Spleen (tissue), 11 donors: ENCODE data around the gene POU2AF2. TPM values are rescaled to one million over a fixed set of nuclear protein-coding genes. Genes with fewer than 3 reads are reported as not detected.

Experiments
- DNase-seq: peaks from one replicate; pipeline ENCODE4 v3.0.0-alpha.2; 2020
- H3K27ac ChIP-seq, 8 donors: fragments of 200-600 bp; sonication (generic) in 7 of 8; 1 replicate in 4 of 8; 2 replicates in 4 of 8; pipeline versions ENCODE4 v1.5.0 to v1.8.0; 2016 to 2021; ENCODE audit warnings: inconsistent platforms in 4 of 8, mild to moderate bottlenecking in 4 of 8, moderate library complexity in 1 of 8
- H3K27me3 ChIP-seq, 7 donors: fragments of 200-600 bp; sonication (generic) in 6 of 7; replicated peaks in 1 of 7; 1 replicate in 4 of 7; 2 replicates in 3 of 7; pipeline versions ENCODE4 v1.5.0 to v1.8.0; 2016 to 2021; ENCODE audit warnings: inconsistent platforms in 3 of 7, mild to moderate bottlenecking in 1 of 7
- H3K36me3 ChIP-seq, 6 donors: fragments of 200-600 bp; sonication (generic) in 5 of 6; 1 replicate in 4 of 6; 2 replicates in 2 of 6; pipeline versions ENCODE4 v1.5.0 to v1.8.0; 2016 to 2021; ENCODE audit warnings: inconsistent platforms in 2 of 6
- H3K4me1 ChIP-seq, 6 donors: fragments of 200-600 bp; sonication (generic) in 5 of 6; 1 replicate in 3 of 6; 2 replicates in 3 of 6; pipeline versions ENCODE4 v1.5.0 to v1.8.0; 2016 to 2021; ENCODE audit warnings: inconsistent platforms in 3 of 6
- H3K4me3 ChIP-seq, 8 donors: fragments of 200-600 bp; sonication (generic) in 7 of 8; 1 replicate in 4 of 8; 2 replicates in 4 of 8; pipeline versions ENCODE4 v1.5.0 to v1.8.0; 2016 to 2021; ENCODE audit warnings: inconsistent platforms in 4 of 8, mild to moderate bottlenecking in 4 of 8, moderate library complexity in 2 of 8
- H3K9me3 ChIP-seq, 8 donors: fragments of 200-600 bp; sonication (generic) in 7 of 8; 1 replicate in 4 of 8; 2 replicates in 4 of 8; pipeline versions ENCODE4 v1.5.0 to v1.8.0; 2016 to 2021; ENCODE audit warnings: inconsistent platforms in 4 of 8
- POLR2A ChIP-seq, 3 donors: fragments of 450-650 bp; IDR thresholded peaks; one replicate each; pipeline ENCODE4 v1.5.1; 2017; ENCODE audit warnings: antibody characterized with exemption in 3 of 3, mild to moderate bottlenecking in 1 of 3
- POLR2AphosphoS5 ChIP-seq, 3 donors: sonication (generic); formaldehyde crosslinking; IDR thresholded peaks; one replicate each; pipeline ENCODE4 v1.5.1; 2017; ENCODE audit warnings: antibody characterized with exemption in 3 of 3
- WGBS, 5 donors: extraction: QIAGEN DNeasy Blood & Tissue Kit in 3 of 5; methylation state at CpG; one replicate each; pipeline versions ENCODE4 v1.1.5 to v1.1.7; 2013 to 2018; 5-methylcytosine and 5-hydroxymethylcytosine counted together
- intact Hi-C: fragments of 100-400 bp; cut with DNase I; formaldehyde crosslinking; loops from one replicate; pipeline ENCODE4 v1.15.0; 2023; ENCODE audit warnings: low total_unique reads
- polyA plus RNA-seq, 3 donors: library from polyadenylated mRNA; stranded (reverse); fragments of 200-250 nt; gene quantifications; one replicate each; pipeline ENCODE4 v1.2.1, GENCODE V29; 2013
- total RNA-seq, 7 donors: library from RNA; depleted of rRNA in 3 of 7; stranded (reverse); fragments of >200 nt in 3 of 7; fragmentation: NEBNext Ultra II Directional in 4 of 7; extraction: Animal tissue kit (Norgen Biotek cat#: 25700) in 4 of 7; gene quantifications; one replicate each; pipeline versions ENCODE4 v1.1.0 to v1.2.1, GENCODE V29; 2016 to 2021
- TF ChIP-seq, protein P1 (sequence below), 11 experiments: fragments of 200-600 bp in 7 of 11; fragments of 450-650 bp in 4 of 11; sonication (generic) in 4 of 11; IDR thresholded peaks in 8 of 11; conservative IDR thresholded peaks in 3 of 11; 1 replicate in 7 of 11; 2 replicates in 4 of 11; pipeline versions ENCODE4 v1.4.0 to v1.8.0; 2016 to 2021; ENCODE audit warnings: antibody characterized with exemption in 11 of 11, inconsistent platforms in 4 of 11, mild to moderate bottlenecking in 1 of 11
- donor health status: healthy with polysubstance abuse.
- donor health status: DM: no; HTN: no; CAD: no; lungs with moderate emphysema.
- donor health status: DM: no; HTN: no; CAD: no.
- donor health status: Bipolar disorder and iron deficiency.
- donor health status: healthy.
- donor health status: DM: no; HTN: no; CAD: no.
- donor health status: DM: yes; HTN: yes; CAD: no.

The POU2AF2 gene
- total and polyA plus RNA-seq, 10 donors = not detected

DNA sequence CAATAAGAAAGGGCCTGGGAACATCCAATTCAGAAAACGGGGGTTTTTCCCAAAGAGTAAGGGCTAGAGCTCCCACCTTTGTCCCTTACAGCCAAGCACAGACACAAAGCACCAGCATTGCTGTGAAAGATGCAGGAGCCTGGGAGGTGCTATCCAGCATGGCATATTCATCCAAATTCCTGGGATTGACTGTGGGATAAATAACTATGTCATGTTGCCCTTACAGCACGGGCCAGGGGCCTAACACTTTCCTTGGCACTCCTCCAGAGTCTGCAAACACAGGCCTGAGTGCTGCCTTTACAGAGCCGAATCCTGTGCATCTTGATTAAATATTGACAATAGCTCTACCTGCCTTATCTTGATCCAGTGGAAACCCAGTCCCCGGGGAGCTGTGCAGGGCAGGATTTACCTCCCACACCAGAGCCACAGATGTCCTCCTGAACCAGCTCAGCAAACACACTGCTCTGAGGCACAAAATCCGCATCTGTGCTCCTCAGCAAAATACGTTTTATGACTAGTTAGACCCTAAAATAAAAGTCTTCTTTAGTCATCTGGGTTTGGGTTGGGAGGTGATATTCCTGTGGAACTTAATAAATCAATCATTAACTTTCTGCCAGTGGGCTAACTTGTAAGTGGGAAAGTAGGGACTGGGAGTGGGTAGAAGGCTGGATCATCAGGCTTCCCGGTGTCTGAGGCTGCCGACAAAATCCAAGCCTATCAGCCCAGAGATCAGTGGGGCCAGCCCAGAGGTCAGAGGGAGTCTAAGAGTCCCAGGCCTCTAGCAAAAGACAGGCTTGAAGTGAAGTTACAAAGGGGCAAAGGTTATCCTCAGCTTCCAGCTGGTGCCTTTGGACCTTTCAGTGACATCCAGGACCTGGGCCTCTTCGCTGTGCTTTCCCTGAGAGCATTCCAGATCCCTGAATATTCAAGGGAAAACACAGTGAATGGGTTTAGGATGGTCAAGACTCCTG, 89.3 kb downstream of the POU2AF2 start:
- Histone ChIP-seq H3K36me3 (no peaks in the 10 kb centered on the region), H3K27ac (no peak overlapping the region), H3K4me3 (no peak overlapping the region), H3K27me3 (no peaks in the 10 kb centered on the region), H3K9me3 (peaks cover 0 to 11% (median 9%) of the 10 kb centered on the region in 8 donors), H3K4me1 (no peaks in the 10 kb centered on the region)
- 68 to 88% (median 77%) methylated on average over 8 to 9 of the region's 9 CpGs for WGBS, 5 donors
- intact Hi-C loops = no loop called here
- TF ChIP-seq POLR2A (IDR thresholded peaks at IDR 0.05) = no peak
- no peak for DNase-seq

- intact Hi-C loops = no loop called here
- H3K9me3 ChIP-seq = peaks cover 0 to 18% (median 15%) of the 10 kb centered on the region in 8 donors
- WGBS, 5 donors = 72 to 84% (median 76%) methylated on average over 6 of the region's 6 CpGs
- no peaks in the 10 kb centered on the region for H3K4me1 ChIP-seq
- no peaks in the 10 kb centered on the region for H3K36me3 ChIP-seq
- no peak for DNase-seq
- TF ChIP-seq POLR2AphosphoS5 (IDR thresholded peaks at IDR 0.05) = no peak
- no peak for TF ChIP-seq POLR2A (IDR thresholded peaks at IDR 0.05)
- TF ChIP-seq, protein P1, sequence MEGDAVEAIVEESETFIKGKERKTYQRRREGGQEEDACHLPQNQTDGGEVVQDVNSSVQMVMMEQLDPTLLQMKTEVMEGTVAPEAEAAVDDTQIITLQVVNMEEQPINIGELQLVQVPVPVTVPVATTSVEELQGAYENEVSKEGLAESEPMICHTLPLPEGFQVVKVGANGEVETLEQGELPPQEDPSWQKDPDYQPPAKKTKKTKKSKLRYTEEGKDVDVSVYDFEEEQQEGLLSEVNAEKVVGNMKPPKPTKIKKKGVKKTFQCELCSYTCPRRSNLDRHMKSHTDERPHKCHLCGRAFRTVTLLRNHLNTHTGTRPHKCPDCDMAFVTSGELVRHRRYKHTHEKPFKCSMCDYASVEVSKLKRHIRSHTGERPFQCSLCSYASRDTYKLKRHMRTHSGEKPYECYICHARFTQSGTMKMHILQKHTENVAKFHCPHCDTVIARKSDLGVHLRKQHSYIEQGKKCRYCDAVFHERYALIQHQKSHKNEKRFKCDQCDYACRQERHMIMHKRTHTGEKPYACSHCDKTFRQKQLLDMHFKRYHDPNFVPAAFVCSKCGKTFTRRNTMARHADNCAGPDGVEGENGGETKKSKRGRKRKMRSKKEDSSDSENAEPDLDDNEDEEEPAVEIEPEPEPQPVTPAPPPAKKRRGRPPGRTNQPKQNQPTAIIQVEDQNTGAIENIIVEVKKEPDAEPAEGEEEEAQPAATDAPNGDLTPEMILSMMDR (IDR thresholded peaks at IDR 0.05 in 8 of 11, conservative IDR thresholded peaks at IDR 0.05 in 3 of 11) = no peak
- no peak overlapping the region for H3K4me3 ChIP-seq
- H3K27me3 ChIP-seq = no peaks in the 10 kb centered on the region
- no peak overlapping the region for H3K27ac ChIP-seq
These were observed 90.0 kb downstream of the POU2AF2 start for GRCh38 chr11:111335549-111335948.

Other genes with a start within 250 kb of the POU2AF2 start
- gene POU2AF3, start 52.8 kb downstream of the POU2AF2 start, total RNA-seq = 1 to 10 TPM in 1 of 7 donors, under 1 TPM in 3, not detected in 3; 0.30 to 1.4 (median 0.48) TPM
- 1 to 10 TPM in 2 of 3 donors, under 1 TPM in 1; 0.54 to 2.0 (median 1.3) TPM for gene POU2AF3, start 52.8 kb downstream of the POU2AF2 start, polyA plus RNA-seq
- gene POU2AF1, start 133.6 kb downstream of the POU2AF2 start, total RNA-seq = 100 to 1,000 TPM in 4 of 7 donors, 10 to 100 TPM in 3; 89.1 to 280 (median 124) TPM
- gene POU2AF1, start 133.6 kb downstream of the POU2AF2 start, polyA plus RNA-seq = 100 to 1,000 TPM in 1 of 3 donors, 10 to 100 TPM in 2; 60.1 to 108 (median 73.0) TPM